DOHH2 (cell line): ENCODE data around the gene OR2S2.

Source experiments
- H3F3A ChIP-seq: fragments of 200-600 bp; sonication (generic), shearing (Covaris generic); 2 replicates; pipeline ENCODE4 v1.6.0; 2016; ENCODE audit warnings: antibody characterized with exemption, mild to moderate bottlenecking; ENCODE audit not compliant: control insufficient read depth, insufficient read depth
- H3K27ac ChIP-seq: fragments of 200-600 bp; sonication (generic); 2 replicates; pipeline ENCODE4 v1.5.1; 2014; ENCODE audit warnings: low read depth, mild to moderate bottlenecking, low read length, moderate library complexity
- H3K27me3 ChIP-seq: fragments of 200-600 bp; sonication (generic); 2 replicates; pipeline ENCODE4 v1.6.1; 2014; ENCODE audit warnings: mild to moderate bottlenecking, low read length, mixed read lengths; ENCODE audit not compliant: control insufficient read depth
- H3K36me3 ChIP-seq: fragments of 200-600 bp; sonication (generic); 2 replicates; pipeline ENCODE4 v1.6.1; 2014; ENCODE audit warnings: mild to moderate bottlenecking, low read length, moderate library complexity, mixed read lengths; ENCODE audit not compliant: control insufficient read depth
- H3K4me1 ChIP-seq: fragments of 200-600 bp; sonication (generic); 2 replicates; pipeline ENCODE4 v1.6.1; 2014; ENCODE audit warnings: mild to moderate bottlenecking, low read length, mixed read lengths; ENCODE audit not compliant: control insufficient read depth
- H3K4me2 ChIP-seq: fragments of 200-600 bp; sonication (generic); 2 replicates; pipeline ENCODE4 v1.6.0; 2014; ENCODE audit warnings: mild to moderate bottlenecking, low read length, moderate library complexity
- H3K4me3 ChIP-seq: fragments of 200-600 bp; sonication (generic); 2 replicates; pipeline ENCODE4 v1.5.1; 2014; ENCODE audit warnings: mild to moderate bottlenecking, low read length, mixed read lengths
- H3K79me2 ChIP-seq: fragments of 200-600 bp; sonication (generic); 2 replicates; pipeline ENCODE4 v1.6.1; 2014; ENCODE audit warnings: mild to moderate bottlenecking, low read length, mixed read lengths; ENCODE audit not compliant: control insufficient read depth
- H3K9me2 ChIP-seq: fragments of 200-600 bp; sonication (generic); replicated peaks from 2 replicates; pipeline ENCODE4 v1.6.1; 2014; ENCODE audit warnings: mild to moderate bottlenecking, low read length, mixed read lengths; ENCODE audit not compliant: control insufficient read depth
- H3K9me3 ChIP-seq: fragments of 200-600 bp; sonication (generic); 2 replicates; pipeline ENCODE4 v1.6.1; 2014; ENCODE audit warnings: antibody characterized with exemption, low read length, mixed read lengths; ENCODE audit not compliant: control insufficient read depth, insufficient read depth
- H4K20me1 ChIP-seq: fragments of 200-600 bp; sonication (generic); 2 replicates; pipeline ENCODE4 v1.6.0; 2014; ENCODE audit warnings: low read depth, mild to moderate bottlenecking, antibody characterized with exemption, low read length, moderate library complexity; ENCODE audit not compliant: control insufficient read depth, insufficient read depth
- CTCF ChIP-seq: fragments of 200-600 bp; sonication (generic); IDR thresholded peaks from one replicate; pipeline ENCODE4 v1.5.1; 2014; ENCODE audit warnings: antibody characterized with exemption, mild to moderate bottlenecking, low read depth, low read length; ENCODE audit not compliant: poor library complexity, severe bottlenecking
- EZH2phosphoT487 ChIP-seq: fragments of 200-600 bp; sonication (generic); IDR thresholded peaks from 2 replicates; pipeline ENCODE4 v1.6.1; 2017; ENCODE audit warnings: borderline replicate concordance, mild to moderate bottlenecking, antibody characterized with exemption, low read length, moderate library complexity, mixed read lengths

The OR2S2 gene

GRCh38 chr9:35978792-35979191, 20.8 kb upstream of the OR2S2 start:
- TF ChIP-seq CTCF, result no peak
- no peak for TF ChIP-seq EZH2phosphoT487
- Histone ChIP-seq H4K20me1 (no peaks in the 10 kb centered on the region), H3K27ac (no peak overlapping the region), H3F3A (no peaks in the 10 kb centered on the region), H3K9me3 (peaks cover 11% of the 10 kb centered on the region; the same call in 1 of the 2 replicates), H3K4me3 (no peak overlapping the region), H3K4me1 (peaks cover 14% of the 10 kb centered on the region), H3K36me3 (no peaks in the 10 kb centered on the region), H3K27me3 (peaks cover 4% of the 10 kb centered on the region; the same call in 1 of the 2 replicates), H3K4me2 (no peak overlapping the region), H3K79me2 (no peaks in the 10 kb centered on the region), H3K9me2 (no peaks in the 10 kb centered on the region)

GRCh38 chr9:35976726-35977125, 18.8 kb upstream of the OR2S2 start:
- Histone ChIP-seq H4K20me1 (no peaks in the 10 kb centered on the region), H3K9me2 (no peaks in the 10 kb centered on the region), H3K79me2 (no peaks in the 10 kb centered on the region), H3K27me3 (no peaks in the 10 kb centered on the region), H3K36me3 (no peaks in the 10 kb centered on the region), H3K4me1 (peaks cover 14% of the 10 kb centered on the region), H3K9me3 (peaks cover 11% of the 10 kb centered on the region; the same call in 1 of the 2 replicates), H3K27ac (no peak overlapping the region), H3K4me2 (peak overlapping the region; percentile 51), H3K4me3 (peak overlapping the region; percentile 47), H3F3A (no peaks in the 10 kb centered on the region)
- TF ChIP-seq EZH2phosphoT487 (no peak), CTCF (no peak)

DNA sequence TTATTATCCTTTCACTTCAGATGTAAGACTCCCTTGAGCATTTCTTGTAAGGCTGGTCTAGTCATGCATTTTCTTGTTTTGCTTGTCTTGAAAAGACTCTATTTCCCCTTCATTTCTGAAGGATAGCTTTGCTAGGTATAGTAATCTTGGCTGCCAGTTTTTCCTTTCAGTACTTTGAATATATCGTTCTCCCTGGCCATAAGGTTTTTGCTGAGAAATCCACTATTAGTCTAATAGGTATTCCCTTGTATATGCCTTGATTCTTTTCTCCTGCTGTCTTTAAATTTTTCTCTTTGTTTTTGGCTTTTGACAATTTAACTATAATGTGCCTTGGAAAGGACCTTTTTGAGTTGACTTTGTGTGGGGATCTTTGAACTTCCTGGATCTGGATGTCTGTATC, 16.8 kb upstream of the OR2S2 start:
- Histone ChIP-seq H3K4me1 (peaks cover 14% of the 10 kb centered on the region), H3K4me2 (no peak overlapping the region), H3K27ac (no peak overlapping the region), H3K4me3 (no peak overlapping the region), H3K79me2 (no peaks in the 10 kb centered on the region), H4K20me1 (no peaks in the 10 kb centered on the region), H3K27me3 (no peaks in the 10 kb centered on the region), H3K9me2 (no peaks in the 10 kb centered on the region), H3K9me3 (peaks cover 11% of the 10 kb centered on the region; the same call in 1 of the 2 replicates), H3K36me3 (no peaks in the 10 kb centered on the region), H3F3A (no peaks in the 10 kb centered on the region)
- TF ChIP-seq EZH2phosphoT487, result no peak
- no peak for TF ChIP-seq CTCF

DNA sequence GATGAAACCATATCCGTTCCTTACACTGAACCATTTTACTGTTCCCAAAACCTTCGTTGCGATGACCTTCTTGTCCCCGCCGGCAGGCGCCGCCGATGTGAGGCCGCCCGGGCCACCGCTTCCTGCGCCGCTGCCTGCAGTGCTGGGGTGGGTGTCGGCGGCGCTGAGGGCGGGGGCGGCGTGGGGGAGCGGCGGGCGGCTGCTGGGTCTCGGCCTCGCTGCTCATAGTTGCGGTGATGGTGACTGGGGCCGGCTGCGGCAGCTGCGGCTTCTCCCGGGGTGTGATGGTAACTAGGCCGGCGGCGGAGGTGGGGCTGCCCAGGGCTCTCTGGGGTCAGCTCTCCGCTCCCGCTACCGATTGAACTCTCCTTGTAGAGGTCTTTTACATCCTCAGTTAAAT, 14.1 kb upstream of the OR2S2 start:
- H3K27ac ChIP-seq, result no peak overlapping the region
- H3F3A ChIP-seq, result no peaks in the 10 kb centered on the region
- no peaks in the 10 kb centered on the region for H3K36me3 ChIP-seq
- no peak overlapping the region for H3K4me3 ChIP-seq
- H3K4me1 ChIP-seq, result peaks cover 8% of the 10 kb centered on the region
- H3K79me2 ChIP-seq, result no peaks in the 10 kb centered on the region
- H3K9me2 ChIP-seq, result no peaks in the 10 kb centered on the region
- H4K20me1 ChIP-seq, result no peaks in the 10 kb centered on the region
- H3K9me3 ChIP-seq, result peaks cover 11% of the 10 kb centered on the region; the same call in 1 of the 2 replicates
- H3K27me3 ChIP-seq, result peaks cover 3% of the 10 kb centered on the region; the same call in 1 of the 2 replicates
- H3K4me2 ChIP-seq, result no peak overlapping the region
- no peak for TF ChIP-seq CTCF
- TF ChIP-seq EZH2phosphoT487, result no peak
